Inferior parietal cortex (tissue), 1 donor: ENCODE data around the gene SLC29A1.
A peak's percentile ranks its signal among the peaks of the same experiment; 100 is the strongest.
"Not testable (repeated sequence)": the region's sequence is repeated elsewhere in the genome, so short reads cannot be mapped to it uniquely, and the experiment has no call there.

Experiments
- DNase-seq: peaks from one replicate; pipeline ENCODE4 v3.0.0-alpha.2; 2016; ENCODE audit errors: extremely low spot score

Gene SLC29A1

GRCh38 chr6:44222486-44223318 is 693 bp upstream of the SLC29A1 start:
- peak; percentile 22 for DNase-seq

- DNase-seq = no peak
These were observed 902 bp downstream of the SLC29A1 start for GRCh38 chr6:44224029-44224964.

GRCh38 chr6:44224965-44225305 is 1.5 kb downstream of the SLC29A1 start:
- DNase-seq = no peak

- DNase-seq = no peak
These were observed 2.4 kb downstream of the SLC29A1 start for GRCh38 chr6:44225579-44226325.

- DNase-seq = no peak
These were observed 3.2 kb downstream of the SLC29A1 start for GRCh38 chr6:44226368-44227147.

- no peak for DNase-seq
These were observed 3.9 kb downstream of the SLC29A1 start for GRCh38 chr6:44227148-44227793.

- no peak for DNase-seq
These were observed 4.6 kb downstream of the SLC29A1 start for GRCh38 chr6:44228031-44228430.

GRCh38 chr6:44228433-44228832 is 5.0 kb downstream of the SLC29A1 start:
- no peak for DNase-seq

GRCh38 chr6:44228836-44229235 is 5.4 kb downstream of the SLC29A1 start:
- no peak for DNase-seq

GRCh38 chr6:44229376-44230033 is 6.1 kb downstream of the SLC29A1 start:
- no peak for DNase-seq

GRCh38 chr6:44230034-44230675 is 6.8 kb downstream of the SLC29A1 start:
- DNase-seq = no peak

- DNase-seq = not testable (repeated sequence)
These were observed 8.0 kb downstream of the SLC29A1 start for GRCh38 chr6:44231426-44231825.

- DNase-seq = no peak
These were observed 9.5 kb downstream of the SLC29A1 start for GRCh38 chr6:44232676-44233566.

GRCh38 chr6:44233567-44234100 is 10.2 kb downstream of the SLC29A1 start:
- no peak for DNase-seq

- DNase-seq = peak; percentile 80
These were observed 11.0 kb downstream of the SLC29A1 start for GRCh38 chr6:44234101-44235025.

GRCh38 chr6:44235269-44235668 is 11.9 kb downstream of the SLC29A1 start:
- DNase-seq = no peak

GRCh38 chr6:44235891-44236516 is 12.6 kb downstream of the SLC29A1 start:
- no peak for DNase-seq
